Measurements from ENCODE around the gene UVRAG.

The UVRAG gene

GRCh38 chr11:76158394-76159302, 343.6 kb downstream of the UVRAG start:
- H3K27ac ChIP-seq (replicated peaks): no peak overlapping the region
- H3K27me3 ChIP-seq (ENCODE audit: insufficient read depth, poor library complexity, severe bottlenecking): no peaks in the 10 kb centered on the region
- H3K4me3 ChIP-seq (replicated peaks; ENCODE audit: insufficient read depth, low read length): no peak overlapping the region
- DNase-seq (ENCODE audit: low read depth in 1 of 2, low spot score in 1 of 2): no peak
- TF ChIP-seq SPI1 (IDR thresholded peaks at IDR 0.05; ENCODE audit: borderline replicate concordance, low read depth) (no peak), GABPA (IDR thresholded peaks at IDR 0.05; ENCODE audit: low read depth) (no peak), POLR2AphosphoS5 (IDR thresholded peaks at IDR 0.05; ENCODE audit: low read depth) (no peak)
- TF ChIP-seq, protein P1, sequence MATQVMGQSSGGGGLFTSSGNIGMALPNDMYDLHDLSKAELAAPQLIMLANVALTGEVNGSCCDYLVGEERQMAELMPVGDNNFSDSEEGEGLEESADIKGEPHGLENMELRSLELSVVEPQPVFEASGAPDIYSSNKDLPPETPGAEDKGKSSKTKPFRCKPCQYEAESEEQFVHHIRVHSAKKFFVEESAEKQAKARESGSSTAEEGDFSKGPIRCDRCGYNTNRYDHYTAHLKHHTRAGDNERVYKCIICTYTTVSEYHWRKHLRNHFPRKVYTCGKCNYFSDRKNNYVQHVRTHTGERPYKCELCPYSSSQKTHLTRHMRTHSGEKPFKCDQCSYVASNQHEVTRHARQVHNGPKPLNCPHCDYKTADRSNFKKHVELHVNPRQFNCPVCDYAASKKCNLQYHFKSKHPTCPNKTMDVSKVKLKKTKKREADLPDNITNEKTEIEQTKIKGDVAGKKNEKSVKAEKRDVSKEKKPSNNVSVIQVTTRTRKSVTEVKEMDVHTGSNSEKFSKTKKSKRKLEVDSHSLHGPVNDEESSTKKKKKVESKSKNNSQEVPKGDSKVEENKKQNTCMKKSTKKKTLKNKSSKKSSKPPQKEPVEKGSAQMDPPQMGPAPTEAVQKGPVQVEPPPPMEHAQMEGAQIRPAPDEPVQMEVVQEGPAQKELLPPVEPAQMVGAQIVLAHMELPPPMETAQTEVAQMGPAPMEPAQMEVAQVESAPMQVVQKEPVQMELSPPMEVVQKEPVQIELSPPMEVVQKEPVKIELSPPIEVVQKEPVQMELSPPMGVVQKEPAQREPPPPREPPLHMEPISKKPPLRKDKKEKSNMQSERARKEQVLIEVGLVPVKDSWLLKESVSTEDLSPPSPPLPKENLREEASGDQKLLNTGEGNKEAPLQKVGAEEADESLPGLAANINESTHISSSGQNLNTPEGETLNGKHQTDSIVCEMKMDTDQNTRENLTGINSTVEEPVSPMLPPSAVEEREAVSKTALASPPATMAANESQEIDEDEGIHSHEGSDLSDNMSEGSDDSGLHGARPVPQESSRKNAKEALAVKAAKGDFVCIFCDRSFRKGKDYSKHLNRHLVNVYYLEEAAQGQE (IDR thresholded peaks at IDR 0.05; ENCODE audit: insufficient replicate concordance, low read depth): no peak
- TF ChIP-seq, protein P2, sequence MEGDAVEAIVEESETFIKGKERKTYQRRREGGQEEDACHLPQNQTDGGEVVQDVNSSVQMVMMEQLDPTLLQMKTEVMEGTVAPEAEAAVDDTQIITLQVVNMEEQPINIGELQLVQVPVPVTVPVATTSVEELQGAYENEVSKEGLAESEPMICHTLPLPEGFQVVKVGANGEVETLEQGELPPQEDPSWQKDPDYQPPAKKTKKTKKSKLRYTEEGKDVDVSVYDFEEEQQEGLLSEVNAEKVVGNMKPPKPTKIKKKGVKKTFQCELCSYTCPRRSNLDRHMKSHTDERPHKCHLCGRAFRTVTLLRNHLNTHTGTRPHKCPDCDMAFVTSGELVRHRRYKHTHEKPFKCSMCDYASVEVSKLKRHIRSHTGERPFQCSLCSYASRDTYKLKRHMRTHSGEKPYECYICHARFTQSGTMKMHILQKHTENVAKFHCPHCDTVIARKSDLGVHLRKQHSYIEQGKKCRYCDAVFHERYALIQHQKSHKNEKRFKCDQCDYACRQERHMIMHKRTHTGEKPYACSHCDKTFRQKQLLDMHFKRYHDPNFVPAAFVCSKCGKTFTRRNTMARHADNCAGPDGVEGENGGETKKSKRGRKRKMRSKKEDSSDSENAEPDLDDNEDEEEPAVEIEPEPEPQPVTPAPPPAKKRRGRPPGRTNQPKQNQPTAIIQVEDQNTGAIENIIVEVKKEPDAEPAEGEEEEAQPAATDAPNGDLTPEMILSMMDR (IDR thresholded peaks at IDR 0.05; ENCODE audit: insufficient read depth, low read length): no peak

- no peak for DNase-seq (ENCODE audit: low read depth in 1 of 2, low spot score in 1 of 2)
- no peak for TF ChIP-seq SPI1 (IDR thresholded peaks at IDR 0.05; ENCODE audit: borderline replicate concordance, low read depth)
- Histone ChIP-seq H3K4me3 (replicated peaks; ENCODE audit: insufficient read depth, low read length) (no peak overlapping the region), H3K27me3 (ENCODE audit: insufficient read depth, poor library complexity, severe bottlenecking) (no peaks in the 10 kb centered on the region), H3K27ac (replicated peaks) (no peak overlapping the region)
Measured at GRCh38 chr11:76159303-76159937, 344.4 kb downstream of the UVRAG start.

GRCh38 chr11:76159983-76160661, 345.1 kb downstream of the UVRAG start:
- Histone ChIP-seq H3K4me3 (replicated peaks; ENCODE audit: insufficient read depth, low read length) (no peak overlapping the region), H3K27ac (replicated peaks) (no peak overlapping the region), H3K27me3 (ENCODE audit: insufficient read depth, poor library complexity, severe bottlenecking) (no peaks in the 10 kb centered on the region)
- TF ChIP-seq, protein P1 (IDR thresholded peaks at IDR 0.05; ENCODE audit: insufficient replicate concordance, low read depth): no peak
- TF ChIP-seq POLR2AphosphoS5 (IDR thresholded peaks at IDR 0.05; ENCODE audit: low read depth) (no peak), GABPA (IDR thresholded peaks at IDR 0.05; ENCODE audit: low read depth) (no peak), SPI1 (IDR thresholded peaks at IDR 0.05; ENCODE audit: borderline replicate concordance, low read depth) (no peak)
- TF ChIP-seq, protein P2 (IDR thresholded peaks at IDR 0.05; ENCODE audit: insufficient read depth, low read length): no peak
- DNase-seq (ENCODE audit: low read depth in 1 of 2, low spot score in 1 of 2): no peak

- H3K27ac ChIP-seq (replicated peaks): no peak overlapping the region
- no peak for TF ChIP-seq SPI1 (IDR thresholded peaks at IDR 0.05; ENCODE audit: borderline replicate concordance, low read depth)
- no peak for TF ChIP-seq GABPA (IDR thresholded peaks at IDR 0.05; ENCODE audit: low read depth)
- TF ChIP-seq, protein P1 (IDR thresholded peaks at IDR 0.05; ENCODE audit: insufficient replicate concordance, low read depth): no peak
- TF ChIP-seq POLR2AphosphoS5 (IDR thresholded peaks at IDR 0.05; ENCODE audit: low read depth): no peak
- TF ChIP-seq, protein P2 (IDR thresholded peaks at IDR 0.05; ENCODE audit: insufficient read depth, low read length): no peak
- H3K4me3 ChIP-seq (replicated peaks; ENCODE audit: insufficient read depth, low read length): no peak overlapping the region
- no peaks in the 10 kb centered on the region for H3K27me3 ChIP-seq (ENCODE audit: insufficient read depth, poor library complexity, severe bottlenecking)
- DNase-seq (ENCODE audit: low read depth in 1 of 2, low spot score in 1 of 2): no peak
Measured at GRCh38 chr11:76160856-76161255, 345.8 kb downstream of the UVRAG start.

All from HL-60 (cell line).